Psoas muscle (tissue), 8 donors: ENCODE data around the gene AP2B1. TPM values are rescaled to one million over a fixed set of nuclear protein-coding genes. Genes with fewer than 3 reads are reported as not detected.

Source experiments
- ATAC-seq, 4 donors: fragments of 200-7000 bp; cut with Tn5 transposase; one replicate each; pipeline ENCODE4 v1.9.1; 2020; ENCODE audit warnings: moderate library complexity in 3 of 4, mild to moderate bottlenecking in 2 of 4
- DNase-seq, 2 donors: peaks; one replicate each; pipeline ENCODE4 v3.0.0-alpha.2; 2020
- H3K27ac ChIP-seq: fragments of 200-600 bp; one replicate; pipeline ENCODE4 v1.8.0; 2022
- H3K27me3 ChIP-seq, 3 donors: fragments of 200-600 bp in 1 of 3; one replicate each; pipeline versions ENCODE4 v1.6.1 to v1.8.0; 2013 to 2022; ENCODE audit warnings: low read length in 2 of 3, mild to moderate bottlenecking in 2 of 3, moderate library complexity in 1 of 3; ENCODE audit not compliant: insufficient read depth in 3 of 3
- H3K36me3 ChIP-seq, 2 donors: fragments of 200-600 bp in 1 of 2; one replicate each; pipeline versions ENCODE4 v1.6.1 to v1.8.0; 2013 to 2022; ENCODE audit warnings: low read depth in 1 of 2, mild to moderate bottlenecking in 1 of 2, moderate library complexity in 1 of 2; ENCODE audit not compliant: insufficient read depth in 1 of 2
- H3K4me1 ChIP-seq: fragments of 200-600 bp; one replicate; pipeline ENCODE4 v1.8.0; 2022
- H3K4me3 ChIP-seq: fragments of 200-600 bp; one replicate; pipeline ENCODE4 v1.8.0; 2022; ENCODE audit warnings: mild to moderate bottlenecking
- H3K9me3 ChIP-seq: fragments of 200-600 bp; one replicate; pipeline ENCODE4 v1.8.0; 2022
- CTCF ChIP-seq: fragments of 200-600 bp; IDR thresholded peaks from one replicate; pipeline ENCODE4 v1.8.0; 2022; ENCODE audit warnings: antibody characterized with exemption
- WGBS, 3 donors: extraction: QIAGEN DNeasy Blood & Tissue Kit; methylation state at CpG; one replicate each; pipeline versions ENCODE4 v1.1.6 to v1.1.7; 2013; 5-methylcytosine and 5-hydroxymethylcytosine counted together
- intact Hi-C, 2 donors: fragments of 100-400 bp; cut with DNase I; formaldehyde crosslinking; loops; one replicate each; pipeline versions ENCODE4 v1.11.0 to v1.14.2; 2022
- polyA plus RNA-seq, 3 donors: library from polyadenylated mRNA; stranded (reverse); fragments of 200-250 nt; gene quantifications; one replicate each; pipeline ENCODE4 v1.2.3, GENCODE V29; 2013
- total RNA-seq, 4 donors: library from RNA; stranded (reverse); fragmentation: NEBNext Ultra II Directional in 2 of 4; extraction: Animal tissue kit (Norgen Biotek cat#: 25700) in 2 of 4; gene quantifications; one replicate each; pipeline versions ENCODE4 v1.2.1 to v1.2.4, GENCODE V29; 2021 to 2023
- donor health status: healthy with polysubstance abuse.
- donor health status: DM: no; HTN: no; CAD: no; lungs with moderate emphysema.
- donor health status: Bipolar disorder and iron deficiency.
- donor health status: healthy.
- donor health status: DM: yes; HTN: yes; CAD: no.
- donor health status: DM: no; HTN: no; CAD: no.
- donor health status: DM: no; HTN: no; CAD: no.
- donor health status: DM: yes; HTN: yes; CAD: no.

AP2B1 gene
- total and polyA plus RNA-seq, 7 donors: 20.0 to 92.4 (median 63.2) TPM

- TF ChIP-seq CTCF: no peak
- intact Hi-C loops: no loop called here
- ATAC-seq (peak in 3 of 4 donors; percentile 47 to 62 (median 61)), DNase-seq (no peak)
- Histone ChIP-seq H3K4me1 (peaks cover 46% of the 10 kb centered on the region), H3K4me3 (no peak overlapping the region), H3K27me3 (no peaks in the 10 kb centered on the region), H3K36me3 (peaks cover 3 to 35% of the 10 kb centered on the region in 2 donors), H3K27ac (peak overlapping the region; percentile 60), H3K9me3 (no peaks in the 10 kb centered on the region)
- WGBS, 3 donors: 39 to 46% (median 43%) methylated on average over 4 of the region's 4 CpGs
These were observed 129.9 kb downstream of the AP2B1 start for GRCh38 chr17:35716897-35717465.

GRCh38 chr17:35717475-35717874 is 130.4 kb downstream of the AP2B1 start:
- H3K4me3 ChIP-seq: no peak overlapping the region
- peaks cover 44% of the 10 kb centered on the region for H3K4me1 ChIP-seq
- peak overlapping the region; percentile 60 for H3K27ac ChIP-seq
- peaks cover 3 to 39% of the 10 kb centered on the region in 2 donors for H3K36me3 ChIP-seq
- no peak for TF ChIP-seq CTCF
- no peaks in the 10 kb centered on the region for H3K27me3 ChIP-seq
- intact Hi-C loops: no loop called here
- 36 to 46% (median 37%) methylated on average over 2 of the region's 2 CpGs for WGBS, 3 donors
- DNase-seq (no peak), ATAC-seq (peak in 1 of 4 donors; percentile 26)
- H3K9me3 ChIP-seq: no peaks in the 10 kb centered on the region

GRCh38 chr17:35723735-35724134 is 136.6 kb downstream of the AP2B1 start:
- ATAC-seq (no peak), DNase-seq (no peak)
- peaks cover 7% of the 10 kb centered on the region for H3K4me1 ChIP-seq
- no peak overlapping the region for H3K27ac ChIP-seq
- WGBS, 3 donors: 96 to 98% (median 98%) methylated on average over 2 of the region's 2 CpGs
- no peak overlapping the region for H3K4me3 ChIP-seq
- intact Hi-C loops: no loop called here
- H3K27me3 ChIP-seq: no peaks in the 10 kb centered on the region
- no peaks in the 10 kb centered on the region for H3K9me3 ChIP-seq
- peaks cover 10 to 60% of the 10 kb centered on the region in 2 donors for H3K36me3 ChIP-seq
- no peak for TF ChIP-seq CTCF

- DNase-seq (no peak), ATAC-seq (no peak)
- no peak overlapping the region for H3K4me3 ChIP-seq
- 90 to 93% (median 93%) methylated on average over 4 of the region's 4 CpGs for whole genome bisulfite sequencing, 3 donors
- H3K27ac ChIP-seq: no peak overlapping the region
- peaks cover 7 to 50% of the 10 kb centered on the region in 2 donors for H3K36me3 ChIP-seq
- no peaks in the 10 kb centered on the region for H3K9me3 ChIP-seq
- intact Hi-C loops: no loop called here
- H3K27me3 ChIP-seq: no peaks in the 10 kb centered on the region
- peaks cover 7% of the 10 kb centered on the region for H3K4me1 ChIP-seq
- TF ChIP-seq CTCF: no peak
These were observed 137.9 kb downstream of the AP2B1 start for GRCh38 chr17:35725058-35725457.

GRCh38 chr17:35725802-35726126 is 138.6 kb downstream of the AP2B1 start:
- no peaks in the 10 kb centered on the region for H3K9me3 ChIP-seq
- H3K4me1 ChIP-seq: peaks cover 8% of the 10 kb centered on the region
- H3K27me3 ChIP-seq: no peaks in the 10 kb centered on the region
- 80 to 83% (median 83%) methylated on average over 2 of the region's 2 CpGs for WGBS, 3 donors
- no peak for TF ChIP-seq CTCF
- intact Hi-C loops: no loop called here
- DNase-seq (no peak), ATAC-seq (no peak)
- no peak overlapping the region for H3K4me3 ChIP-seq
- no peak overlapping the region for H3K27ac ChIP-seq
- H3K36me3 ChIP-seq: peaks cover 7 to 47% of the 10 kb centered on the region in 2 donors
